Endothelial cell of umbilical vein (primary cell): Measurements from ENCODE around the gene TOMM34. TPM values are rescaled to one million over a fixed set of nuclear protein-coding genes. Genes with fewer than 3 reads are reported as not detected.

ENCODE experiments used
- BruUV-seq: library from RNA; stranded (reverse); fragments of 400-500 nt; replicated peaks from 2 replicates; lab custom pipeline; 2021; lab: Mats Ljungman, UMichigan
- CTCF ChIA-PET: fragments of 300-600, 350-600 bp; sonication (Branson Sonifier 250); formaldehyde crosslinking; loops from one replicate; lab custom pipeline; 2021; ENCODE audit warnings: antibody characterized with exemption, inconsistent platforms; lab: Charles Lee
- POLR2A ChIA-PET: fragments of 300-600, 350-600 bp; sonication (Branson Sonifier 250); formaldehyde crosslinking; loops from one replicate; lab custom pipeline; 2021; ENCODE audit warnings: antibody characterized with exemption, inconsistent platforms; lab: Charles Lee
- DNase-seq: peaks from one replicate; pipeline ENCODE4 v3.0.0-alpha.2; 2011; ENCODE audit warnings: low read depth, low spot score
- FAIRE-seq: peaks from 2 replicates; lab custom pipeline; 2011; peaks lifted over from hg19 to GRCh38; lab: Jason Lieb, UNC
- H2AFZ ChIP-seq: 2 replicates; pipeline ENCODE4 v1.6.0; 2012; ENCODE audit warnings: low read depth, low read length, control low read depth, inconsistent platforms
- H3K27ac ChIP-seq: 2 replicates; pipeline ENCODE4 v1.5.1; 2011; ENCODE audit warnings: low read depth, mild to moderate bottlenecking, control low read depth, low read length, moderate library complexity; ENCODE audit not compliant: insufficient read depth
- H3K27me3 ChIP-seq, 2 experiments: 2 replicates each; pipeline versions ENCODE4 v1.6.0 to v1.6.1; 2011; ENCODE audit warnings: low read length in 2 of 2, mixed read lengths in 1 of 2; ENCODE audit not compliant: control insufficient read depth in 2 of 2, insufficient read depth in 2 of 2
- H3K36me3 ChIP-seq, 2 experiments: 2 replicates in 1 of 2; 3 replicates in 1 of 2; pipeline ENCODE4 v1.5.1; 2011; ENCODE audit warnings: low read length in 2 of 2, mild to moderate bottlenecking in 1 of 2, moderate library complexity in 1 of 2; ENCODE audit not compliant: control insufficient read depth in 2 of 2, insufficient read depth in 2 of 2; ENCODE audit errors: extremely low read depth in 1 of 2
- H3K4me1 ChIP-seq: 3 replicates; pipeline ENCODE4 v1.5.1; 2011; ENCODE audit warnings: mild to moderate bottlenecking, low read length; ENCODE audit not compliant: control insufficient read depth, insufficient read depth; ENCODE audit errors: extremely low read depth
- H3K4me2 ChIP-seq: 2 replicates; pipeline ENCODE4 v1.6.1; 2011; ENCODE audit warnings: low read length, control low read depth, mixed read lengths; ENCODE audit not compliant: insufficient read depth
- H3K4me3 ChIP-seq, 3 experiments: fragments of 200-600 bp in 1 of 3; sonication (generic), shearing (Covaris generic) in 1 of 3; replicated peaks in 1 of 3; 2 replicates each; pipeline ENCODE4 v1.5.1; 2011 to 2016; ENCODE audit warnings: control low read depth in 3 of 3, low read length in 3 of 3, mild to moderate bottlenecking in 2 of 3, inconsistent platforms in 1 of 3, low read depth in 1 of 3, moderate library complexity in 1 of 3; ENCODE audit not compliant: insufficient read depth in 1 of 3
- H3K79me2 ChIP-seq: 2 replicates; pipeline ENCODE4 v1.6.0; 2012; ENCODE audit warnings: low read length, inconsistent platforms; ENCODE audit not compliant: control insufficient read depth, insufficient read depth
- H3K9ac ChIP-seq: replicated peaks from 2 replicates; pipeline ENCODE3; 2011; ENCODE audit warnings: low read length, control low read depth; ENCODE audit not compliant: insufficient read depth; ENCODE audit errors: extremely low read depth
- H3K9me1 ChIP-seq: replicated peaks from 3 replicates; pipeline ENCODE4 v1.6.0; 2011; ENCODE audit warnings: mild to moderate bottlenecking, low read length; ENCODE audit not compliant: control insufficient read depth, insufficient read depth; ENCODE audit errors: extremely low read depth
- H3K9me3 ChIP-seq: replicated peaks from 2 replicates; pipeline ENCODE4 v1.5.1; 2012; ENCODE audit warnings: low read length, inconsistent platforms; ENCODE audit not compliant: control insufficient read depth, insufficient read depth
- H4K20me1 ChIP-seq: replicated peaks from 2 replicates; pipeline ENCODE3; 2011; ENCODE audit warnings: mild to moderate bottlenecking, low read length; ENCODE audit not compliant: control insufficient read depth, insufficient read depth; ENCODE audit errors: extremely low read depth
- FOS ChIP-seq: IDR thresholded peaks from 2 replicates; pipeline ENCODE4 v1.6.1; 2011; ENCODE audit warnings: mild to moderate bottlenecking, low read length, moderate library complexity, borderline replicate concordance; ENCODE audit not compliant: insufficient read depth
- GATA2 ChIP-seq: IDR thresholded peaks from 2 replicates; pipeline ENCODE4 v1.7.0; 2011; ENCODE audit warnings: low read depth, mild to moderate bottlenecking, moderate library complexity, mixed read lengths, low read length; ENCODE audit not compliant: insufficient read length, insufficient read depth
- JUN ChIP-seq: IDR thresholded peaks from 2 replicates; pipeline ENCODE4 v1.6.1; 2011; ENCODE audit warnings: borderline replicate concordance, low read depth; ENCODE audit not compliant: insufficient read length, insufficient read depth
- MYC ChIP-seq: IDR thresholded peaks from one replicate; pipeline ENCODE4 v1.6.1; 2011; ENCODE audit warnings: mild to moderate bottlenecking, low read depth, low read length
- POLR2A ChIP-seq: IDR thresholded peaks from 2 replicates; pipeline ENCODE4 v1.6.1; 2012; ENCODE audit warnings: low read depth, mild to moderate bottlenecking, control low read depth, low read length
- POLR2AphosphoS5 ChIP-seq: IDR thresholded peaks from 2 replicates; pipeline ENCODE4 v1.6.1; 2012; ENCODE audit warnings: low read depth, mild to moderate bottlenecking, control low read depth, low read length, moderate library complexity; ENCODE audit not compliant: insufficient read depth
- dilution Hi-C: fragments of 300-500 bp; cut with MboI; formaldehyde crosslinking; loops from one replicate; pipeline ENCODE4 v1.15.0; 2019; ENCODE audit warnings: low sequenced_read_pairs; ENCODE audit not compliant: extremely low pct_ligation_motif_present
- intact Hi-C: fragments of 100-400 bp; cut with micrococcal nuclease; formaldehyde crosslinking; loops from one replicate; pipeline ENCODE4 v1.10.0; 2022
- polyA plus RNA-seq, 4 experiments: library from polyadenylated mRNA; depleted of rRNA in 3 of 4; stranded (reverse) in 3 of 4; unstranded in 1 of 4; fragments of >200 nt; gene quantifications; 2 replicates each; pipeline versions ENCODE4 v1.2.1 to v1.2.3, GENCODE V29; 2011 to 2012; ENCODE audit warnings: missing spikeins in 1 of 4
- total RNA-seq: library from RNA; stranded (reverse); gene quantifications from 2 replicates; pipeline ENCODE4 v1.2.3, GENCODE V29; 2021
- TF ChIP-seq, protein P1 (sequence below): IDR thresholded peaks from 2 replicates; pipeline ENCODE4 v1.6.1; 2011; ENCODE audit not compliant: insufficient read depth, insufficient read length
- TF ChIP-seq, protein P2 (sequence below), 2 donors: IDR thresholded peaks; 1 replicate in 1 of 2; 2 replicates in 1 of 2; pipeline ENCODE4 v1.5.1; 2011; ENCODE audit warnings: low read length in 2 of 2, mild to moderate bottlenecking in 2 of 2, moderate library complexity in 2 of 2, control low read depth in 1 of 2, inconsistent platforms in 1 of 2, low read depth in 1 of 2; ENCODE audit not compliant: insufficient read depth in 1 of 2; ENCODE audit errors: extremely low read depth in 1 of 2

TOMM34 gene
- total and polyA plus RNA-seq, 2 donors (not counting 3 experiments of a cell fraction or from before 2014, with no cell fraction given), result 36.3 to 44.2 TPM

DNA sequence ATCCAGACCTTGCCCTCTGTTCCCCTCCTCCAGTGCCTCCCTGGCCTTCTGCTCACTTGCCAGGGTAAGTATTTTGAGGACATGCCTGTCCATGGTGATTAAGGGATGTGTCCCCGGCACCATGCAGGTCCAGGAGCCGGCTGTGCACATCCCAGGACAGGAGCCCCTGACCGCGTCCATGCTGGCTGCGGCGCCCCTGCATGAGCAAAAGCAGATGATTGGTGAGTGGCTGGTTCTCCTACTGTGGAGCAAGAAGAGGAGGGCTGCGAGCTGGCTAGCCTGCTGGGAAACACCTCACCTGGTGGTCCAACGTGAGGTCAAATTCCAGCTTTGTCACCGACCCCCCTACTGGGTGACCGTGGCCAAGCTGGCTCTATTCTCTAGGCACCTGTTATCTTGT lies 23.7 kb downstream of the TOMM34 start:
- TF ChIP-seq FOS (no peak), GATA2 (no peak), MYC (no peak), JUN (no peak), POLR2A (no peak), POLR2AphosphoS5 (no peak)
- TF ChIP-seq, protein P1, sequence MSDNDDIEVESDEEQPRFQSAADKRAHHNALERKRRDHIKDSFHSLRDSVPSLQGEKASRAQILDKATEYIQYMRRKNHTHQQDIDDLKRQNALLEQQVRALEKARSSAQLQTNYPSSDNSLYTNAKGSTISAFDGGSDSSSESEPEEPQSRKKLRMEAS, result no peak
- TF ChIP-seq, protein P2, sequence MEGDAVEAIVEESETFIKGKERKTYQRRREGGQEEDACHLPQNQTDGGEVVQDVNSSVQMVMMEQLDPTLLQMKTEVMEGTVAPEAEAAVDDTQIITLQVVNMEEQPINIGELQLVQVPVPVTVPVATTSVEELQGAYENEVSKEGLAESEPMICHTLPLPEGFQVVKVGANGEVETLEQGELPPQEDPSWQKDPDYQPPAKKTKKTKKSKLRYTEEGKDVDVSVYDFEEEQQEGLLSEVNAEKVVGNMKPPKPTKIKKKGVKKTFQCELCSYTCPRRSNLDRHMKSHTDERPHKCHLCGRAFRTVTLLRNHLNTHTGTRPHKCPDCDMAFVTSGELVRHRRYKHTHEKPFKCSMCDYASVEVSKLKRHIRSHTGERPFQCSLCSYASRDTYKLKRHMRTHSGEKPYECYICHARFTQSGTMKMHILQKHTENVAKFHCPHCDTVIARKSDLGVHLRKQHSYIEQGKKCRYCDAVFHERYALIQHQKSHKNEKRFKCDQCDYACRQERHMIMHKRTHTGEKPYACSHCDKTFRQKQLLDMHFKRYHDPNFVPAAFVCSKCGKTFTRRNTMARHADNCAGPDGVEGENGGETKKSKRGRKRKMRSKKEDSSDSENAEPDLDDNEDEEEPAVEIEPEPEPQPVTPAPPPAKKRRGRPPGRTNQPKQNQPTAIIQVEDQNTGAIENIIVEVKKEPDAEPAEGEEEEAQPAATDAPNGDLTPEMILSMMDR (IDR thresholded peaks at IDR 0.05; ENCODE audit: extremely low read depth in 1 of 2, insufficient read depth in 1 of 2, low read depth in 1 of 2, low read length in 2 of 2), result no peak
- Histone ChIP-seq H3K9ac (no peak overlapping the region), H3K4me1 (peaks cover 12% of the 10 kb centered on the region), H2AFZ (no peak overlapping the region), H3K4me2 (no peak overlapping the region), H4K20me1 (no peaks in the 10 kb centered on the region), H3K9me1 (no peaks in the 10 kb centered on the region), H3K79me2 (no peaks in the 10 kb centered on the region), H3K27ac (no peak overlapping the region), H3K4me3 (no peak overlapping the region), H3K9me3 (no peaks in the 10 kb centered on the region), H3K27me3 (no peaks in the 10 kb centered on the region), H3K36me3 (peaks cover 0 to 7% of the 10 kb centered on the region in 2 experiments)
- FAIRE-seq (no peak), DNase-seq (no peak)
- intact Hi-C loops (no loop called here), dilution Hi-C loops (no loop called here)
- ChIA-PET CTCF (interaction anchor here (0.6 to 1.4 kb wide), 2 partner anchors 11 to 29 kb away, joined by 3 to 5 read pairs; no protein-coding TSS in a partner anchor), POLR2A (no interaction called here)
- BruUV-seq, result no TSS peak
